H1 (cell line): ENCODE data around the gene PPP2R1A. TPM values are rescaled to one million over a fixed set of nuclear protein-coding genes. Genes with fewer than 3 reads are reported as not detected.

ENCODE experiments used
- RAD21 ChIP-seq, 2 experiments: IDR thresholded peaks in 1 of 2; conservative IDR thresholded peaks in 1 of 2; 2 replicates each; pipeline ENCODE4 v1.6.1; 2011; ENCODE audit warnings: low read depth in 2 of 2, low read length in 2 of 2, improper control_type of control experiment in 1 of 2, inconsistent platforms in 1 of 2, mild to moderate bottlenecking in 1 of 2, moderate library complexity in 1 of 2
- polyA plus RNA-seq, 7 experiments: library from polyadenylated mRNA; depleted of rRNA in 3 of 7; stranded (reverse) in 5 of 7; unstranded in 2 of 7; fragments of >200 nt in 5 of 7; fragments of 200-250 nt in 2 of 7; gene quantifications; 1 replicate in 5 of 7; 2 replicates in 1 of 7; 4 replicates in 1 of 7; pipeline versions ENCODE4 v1.2.1 to v1.2.3, GENCODE V29; 2011 to 2013; ENCODE audit warnings: missing spikeins in 2 of 7, mixed read lengths in 2 of 7
- total RNA-seq: library from RNA; stranded (reverse); fragmentation: NEBNext Ultra II Directional; extraction: Animal tissue kit (Norgen Biotek cat#: 25700); gene quantifications from 2 replicates; pipeline ENCODE4 v1.2.1, GENCODE V29; 2021

PPP2R1A gene
- total and polyA plus RNA-seq, 2 of the 8 experiments (the other 6 are each of a cell fraction or from before 2014, with no cell fraction given), result 380 to 382 TPM

DNA sequence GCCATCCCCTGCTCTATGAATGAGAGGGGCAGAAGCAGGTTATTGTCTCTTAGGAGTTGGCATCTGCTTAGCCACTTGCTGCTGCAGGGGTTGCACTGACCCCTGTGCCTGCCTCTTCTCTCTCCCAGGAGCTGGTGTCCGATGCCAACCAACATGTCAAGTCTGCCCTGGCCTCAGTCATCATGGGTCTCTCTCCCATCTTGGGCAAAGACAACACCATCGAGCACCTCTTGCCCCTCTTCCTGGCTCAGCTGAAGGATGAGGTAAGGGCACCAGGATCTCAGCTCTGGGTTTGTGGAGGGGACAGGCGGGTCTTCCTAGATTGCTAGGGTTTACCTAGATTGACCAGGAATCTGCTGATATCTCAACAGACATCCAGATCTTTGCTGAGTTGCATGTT is 26.5 kb downstream of the PPP2R1A start (continued):
- TF ChIP-seq RAD21 (IDR thresholded peaks at IDR 0.05 in 1 of 2, conservative IDR thresholded peaks at IDR 0.05 in 1 of 2; ENCODE audit: low read depth in 2 of 2, low read length in 2 of 2), result no peak
